GM15510 (cell line): ENCODE results near the gene ZNRF3.

Source experiments
- POLR2A ChIP-seq: IDR thresholded peaks from 3 replicates; pipeline ENCODE4 v1.6.1; 2011; ENCODE audit warnings: borderline replicate concordance; ENCODE audit not compliant: insufficient read length; ENCODE audit errors: extremely low read depth

Gene ZNRF3

GRCh38 chr22:28874061-28874460 is 9.3 kb upstream of the ZNRF3 start:
- no peak for TF ChIP-seq POLR2A

- no peak for TF ChIP-seq POLR2A
Observed at GRCh38 chr22:28874811-28875320, 8.5 kb upstream of the ZNRF3 start.

GRCh38 chr22:28882545-28882877 is 861 bp upstream of the ZNRF3 start:
- TF ChIP-seq POLR2A, result no peak

- TF ChIP-seq POLR2A, result no peak
Observed at GRCh38 chr22:28883657-28883916, 215 bp downstream of the ZNRF3 start.

GRCh38 chr22:28883917-28884746 is 760 bp downstream of the ZNRF3 start:
- no peak for TF ChIP-seq POLR2A

- no peak for TF ChIP-seq POLR2A
Observed at GRCh38 chr22:28884747-28885350, 1.5 kb downstream of the ZNRF3 start.

- TF ChIP-seq POLR2A, result no peak
Observed at GRCh38 chr22:28885939-28886338, 2.6 kb downstream of the ZNRF3 start.

GRCh38 chr22:28887725-28888459 is 4.5 kb downstream of the ZNRF3 start:
- no peak for TF ChIP-seq POLR2A

GRCh38 chr22:28889478-28890024 is 6.2 kb downstream of the ZNRF3 start:
- no peak for TF ChIP-seq POLR2A

- TF ChIP-seq POLR2A, result no peak
Observed at GRCh38 chr22:28891156-28891733, 7.9 kb downstream of the ZNRF3 start.

GRCh38 chr22:28892175-28892731 is 8.9 kb downstream of the ZNRF3 start:
- TF ChIP-seq POLR2A, result no peak

GRCh38 chr22:28893810-28894209 is 10.4 kb downstream of the ZNRF3 start:
- no peak for TF ChIP-seq POLR2A

GRCh38 chr22:28894334-28894733 is 11.0 kb downstream of the ZNRF3 start:
- no peak for TF ChIP-seq POLR2A

GRCh38 chr22:28894807-28895206 is 11.4 kb downstream of the ZNRF3 start:
- no peak for TF ChIP-seq POLR2A

GRCh38 chr22:28896611-28897010 is 13.2 kb downstream of the ZNRF3 start:
- no peak for TF ChIP-seq POLR2A

GRCh38 chr22:28898233-28898629 is 14.9 kb downstream of the ZNRF3 start:
- TF ChIP-seq POLR2A, result no peak
